GM19043 (cell line): ENCODE results near the gene SGTA.
"Not testable (repeated sequence)": the region's sequence is repeated elsewhere in the genome, so short reads cannot be mapped to it uniquely, and the experiment has no call there.

Experiments
- ATAC-seq: cut with Tn5 transposase; IDR thresholded peaks from one replicate; pipeline ENCODE4 v1.9.1; 2021; ENCODE audit warnings: low read depth; ENCODE audit not compliant: unreplicated experiment

The SGTA gene

DNA sequence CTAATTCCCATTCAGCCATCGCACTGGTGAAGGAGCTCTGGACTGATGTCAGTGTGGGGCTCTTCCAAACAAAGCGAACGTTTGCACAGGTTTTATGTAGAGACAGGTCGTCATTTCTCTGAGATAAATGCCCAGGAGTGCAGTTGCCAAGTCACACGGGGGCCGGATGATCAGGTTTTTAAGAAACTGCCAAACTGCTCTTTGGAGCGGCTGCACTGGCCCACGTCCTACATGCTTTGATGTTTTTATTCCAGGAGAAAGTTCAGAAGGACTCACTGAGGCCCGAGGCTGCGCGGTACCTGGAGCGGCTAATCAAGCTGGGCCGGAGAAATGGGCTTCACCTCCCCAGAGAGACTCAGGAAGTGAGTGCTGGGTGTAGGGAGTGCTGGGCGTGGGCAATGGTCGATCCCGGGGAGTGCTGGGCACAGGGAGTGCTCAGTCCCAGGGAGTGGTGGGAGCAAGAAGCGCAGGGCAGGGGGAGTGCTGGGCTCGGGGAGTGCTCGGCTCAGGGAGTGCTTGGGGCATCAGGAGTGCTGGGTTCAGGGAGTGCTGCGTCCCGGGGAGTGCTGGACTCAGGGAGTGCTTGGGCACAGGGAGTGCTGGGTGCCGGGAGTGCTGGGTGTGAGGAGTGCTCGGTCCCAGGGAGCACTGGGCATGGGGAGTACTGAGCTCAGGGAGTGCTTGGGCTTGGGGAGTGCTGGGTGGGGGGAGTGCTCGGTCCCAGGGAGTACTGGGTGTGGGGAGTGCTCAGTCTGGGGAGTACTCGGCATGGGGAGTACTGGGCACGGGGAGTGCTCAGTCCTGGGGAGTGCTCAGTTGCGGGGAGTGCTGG is 13.0 kb upstream of the SGTA start:
- ATAC-seq: no peak

DNA sequence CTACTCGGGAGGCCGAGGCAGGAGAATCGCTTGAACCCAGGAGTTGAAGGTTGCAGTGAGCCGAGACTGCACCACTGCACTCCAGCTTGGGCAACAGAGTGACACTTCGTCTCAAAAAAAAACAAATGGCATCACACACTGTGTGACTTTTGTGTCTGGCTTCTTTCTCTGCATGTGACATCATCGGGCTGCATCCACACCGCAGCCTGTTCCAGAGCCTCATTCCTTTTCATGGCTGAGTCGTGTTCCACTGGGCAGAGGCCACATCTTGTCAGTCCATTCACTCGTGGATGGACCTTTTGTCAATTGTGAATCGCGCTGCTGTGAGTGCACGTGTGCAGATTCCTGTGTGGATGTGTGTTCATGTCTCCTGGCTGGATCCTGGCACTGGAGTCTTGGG is 10.5 kb upstream of the SGTA start:
- no peak for ATAC-seq

DNA sequence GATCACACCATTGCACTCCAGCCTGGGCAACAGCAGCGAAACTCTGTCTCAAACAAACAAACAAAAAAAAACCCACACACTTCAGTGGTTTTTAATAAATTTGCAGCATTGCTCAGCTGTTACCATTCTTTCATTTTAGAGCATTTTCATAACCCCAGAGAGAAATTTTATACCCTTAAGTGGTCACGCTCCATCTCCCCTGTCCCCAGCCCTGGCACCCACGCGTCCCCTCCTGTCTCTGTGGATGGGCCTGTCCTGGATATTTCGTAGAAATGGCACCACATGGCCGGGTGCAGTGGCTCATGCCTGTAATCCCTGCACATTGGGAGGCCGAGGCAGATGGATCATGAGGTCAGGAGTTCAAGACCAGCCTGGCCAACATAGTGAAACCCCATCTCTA is 10.1 kb upstream of the SGTA start:
- ATAC-seq: no peak

DNA sequence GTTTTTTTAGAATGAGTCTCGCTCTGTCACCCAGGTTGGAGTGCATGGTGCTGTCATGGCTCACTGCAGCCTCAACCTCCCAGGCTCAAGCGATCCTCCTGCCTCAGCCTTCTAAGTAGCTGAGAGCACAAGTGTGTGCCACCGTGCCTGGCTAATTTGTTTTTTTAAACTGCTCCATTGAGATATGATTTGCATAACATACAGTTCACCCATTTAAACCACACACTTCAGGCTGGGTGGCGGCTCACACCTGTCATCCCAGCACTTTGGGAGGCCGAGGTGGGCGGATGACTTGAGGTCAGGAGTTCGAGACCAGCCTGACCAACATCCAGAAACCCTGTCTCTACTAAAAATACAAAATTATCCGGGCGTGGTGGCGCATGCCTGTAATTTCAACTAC is 9.6 kb upstream of the SGTA start:
- not testable (repeated sequence) for ATAC-seq

DNA sequence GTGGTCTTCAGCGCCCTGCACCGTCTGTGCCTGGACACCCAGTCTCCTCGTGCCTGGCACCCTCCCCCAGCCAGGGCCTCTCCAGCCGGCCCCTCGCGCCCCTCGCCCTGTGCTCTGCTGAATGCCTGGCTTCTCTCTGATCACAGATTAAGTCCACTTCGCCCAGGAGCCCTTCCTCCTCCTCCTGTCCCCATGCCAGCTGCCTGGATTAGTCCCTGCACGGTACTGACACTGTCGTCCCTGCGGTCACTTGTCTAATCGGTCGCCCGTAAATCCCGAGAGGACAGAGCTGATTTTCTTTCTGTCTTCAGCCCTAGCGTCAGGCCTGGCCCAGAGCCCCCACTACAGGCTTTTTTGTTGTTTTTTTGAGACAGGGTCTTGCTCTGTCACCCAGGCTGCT is 8.8 kb upstream of the SGTA start:
- ATAC-seq: no peak

DNA sequence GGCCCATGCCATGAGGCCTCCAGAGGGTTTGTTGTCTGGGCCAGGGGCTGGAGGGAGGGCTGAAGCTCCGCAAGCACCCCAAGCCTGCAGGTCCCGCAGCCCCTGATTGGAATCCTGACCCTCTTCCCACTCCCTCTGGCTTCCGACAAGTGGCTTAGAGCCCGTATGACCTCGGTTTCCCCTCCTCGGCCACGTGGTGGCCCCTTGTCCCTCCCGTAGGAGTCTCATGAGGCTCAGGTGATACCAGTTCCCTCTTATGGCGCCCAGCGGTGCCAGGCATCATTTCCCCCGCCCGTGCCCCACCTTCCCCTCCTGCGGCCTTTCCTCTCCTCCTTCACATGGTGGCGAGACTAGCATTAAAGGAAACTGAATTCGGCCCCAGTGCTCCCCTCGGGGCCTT is 8.4 kb upstream of the SGTA start:
- ATAC-seq: no peak

DNA sequence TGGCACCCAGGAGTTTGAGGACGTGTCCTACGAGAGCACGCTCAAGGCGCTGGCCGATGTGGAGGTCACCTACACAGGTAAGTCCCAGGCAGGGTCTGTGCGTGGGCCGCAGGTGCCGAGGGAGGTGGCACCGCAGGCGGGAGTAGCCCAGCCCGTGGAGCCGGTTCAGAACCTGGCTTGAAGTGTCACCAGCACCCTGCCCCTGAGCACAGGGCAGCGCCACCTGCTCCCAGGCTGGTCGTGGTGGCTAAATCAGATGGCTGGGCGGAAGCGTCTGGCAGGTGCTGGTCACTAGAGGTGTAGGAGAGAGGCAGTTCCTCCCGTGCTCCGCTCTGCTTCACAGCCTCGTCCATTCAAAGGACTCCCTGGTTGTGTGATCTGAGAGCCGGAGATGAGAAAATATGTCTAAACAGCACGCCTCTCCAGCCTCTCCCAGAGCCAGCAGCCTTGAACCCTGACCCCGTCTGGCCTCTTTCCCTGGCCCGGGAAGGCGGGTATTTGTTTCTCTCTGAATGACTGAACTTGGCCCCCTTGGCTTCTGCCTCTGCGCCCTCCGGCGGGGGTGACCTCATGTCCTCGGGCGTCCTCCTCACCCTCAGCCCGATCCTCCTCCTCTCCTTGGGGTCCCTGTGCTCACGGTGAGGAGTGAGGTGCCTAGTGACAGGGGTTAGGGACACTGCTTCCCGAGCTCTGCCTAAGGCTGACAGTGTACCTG is 7.6 kb upstream of the SGTA start:
- no peak for ATAC-seq

DNA sequence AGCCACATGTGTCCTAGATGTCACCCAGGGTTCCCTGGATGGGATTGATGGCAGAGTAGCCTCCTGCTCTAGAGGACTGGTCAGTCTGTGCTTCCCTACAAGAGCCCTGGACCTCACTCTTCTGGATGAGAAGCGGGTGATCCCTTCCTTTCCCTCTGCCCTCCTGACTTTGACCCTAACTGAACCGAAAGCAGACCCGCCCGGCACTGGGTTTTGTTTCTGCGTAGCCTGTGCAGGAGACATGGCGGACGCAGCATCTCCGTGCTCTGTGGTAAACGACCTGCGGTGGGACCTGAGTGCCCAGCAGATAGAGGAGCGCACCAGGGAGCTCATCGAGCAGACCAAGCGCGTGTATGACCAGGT is 7.1 kb upstream of the SGTA start:
- no peak for ATAC-seq

DNA sequence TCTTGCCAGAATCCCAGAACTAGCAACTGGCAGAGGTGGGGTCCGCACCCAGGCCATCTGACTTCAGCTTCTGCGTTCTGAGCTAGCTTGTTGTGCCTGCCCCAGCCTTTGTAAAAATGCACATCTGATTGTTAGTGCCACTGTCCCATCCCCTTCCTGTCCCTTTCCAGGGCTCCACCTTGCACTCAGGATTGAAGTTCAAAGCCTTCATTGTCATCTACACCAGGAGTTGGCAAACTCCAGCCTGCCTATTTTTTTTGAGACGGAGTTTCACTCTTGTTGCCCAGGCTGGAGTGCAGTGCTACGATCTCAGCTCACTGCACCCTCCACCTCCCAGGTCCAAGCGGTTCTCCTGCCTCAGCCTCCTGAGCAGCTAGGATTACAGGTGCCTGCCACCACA is 5.2 kb upstream of the SGTA start:
- ATAC-seq: no peak

DNA sequence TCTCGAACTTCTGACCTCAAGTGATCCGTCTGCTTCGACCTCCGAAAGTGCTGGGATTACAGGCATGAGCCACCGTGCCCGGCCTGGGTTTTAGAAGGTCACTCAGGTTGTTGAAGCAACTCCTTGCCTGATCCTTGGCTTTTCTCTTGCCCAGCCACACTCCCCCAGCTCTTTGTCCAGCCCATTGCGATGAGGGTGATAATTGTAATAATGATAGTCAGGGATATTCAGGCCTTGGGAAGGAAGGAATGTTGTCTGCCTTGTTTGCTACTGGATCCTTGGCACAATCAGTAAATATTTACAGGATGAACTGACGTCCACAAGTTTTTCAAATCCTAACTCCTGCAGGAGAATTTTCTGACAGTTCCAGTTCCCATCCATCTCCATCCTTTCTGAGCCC is 4.0 kb upstream of the SGTA start:
- ATAC-seq: no peak

DNA sequence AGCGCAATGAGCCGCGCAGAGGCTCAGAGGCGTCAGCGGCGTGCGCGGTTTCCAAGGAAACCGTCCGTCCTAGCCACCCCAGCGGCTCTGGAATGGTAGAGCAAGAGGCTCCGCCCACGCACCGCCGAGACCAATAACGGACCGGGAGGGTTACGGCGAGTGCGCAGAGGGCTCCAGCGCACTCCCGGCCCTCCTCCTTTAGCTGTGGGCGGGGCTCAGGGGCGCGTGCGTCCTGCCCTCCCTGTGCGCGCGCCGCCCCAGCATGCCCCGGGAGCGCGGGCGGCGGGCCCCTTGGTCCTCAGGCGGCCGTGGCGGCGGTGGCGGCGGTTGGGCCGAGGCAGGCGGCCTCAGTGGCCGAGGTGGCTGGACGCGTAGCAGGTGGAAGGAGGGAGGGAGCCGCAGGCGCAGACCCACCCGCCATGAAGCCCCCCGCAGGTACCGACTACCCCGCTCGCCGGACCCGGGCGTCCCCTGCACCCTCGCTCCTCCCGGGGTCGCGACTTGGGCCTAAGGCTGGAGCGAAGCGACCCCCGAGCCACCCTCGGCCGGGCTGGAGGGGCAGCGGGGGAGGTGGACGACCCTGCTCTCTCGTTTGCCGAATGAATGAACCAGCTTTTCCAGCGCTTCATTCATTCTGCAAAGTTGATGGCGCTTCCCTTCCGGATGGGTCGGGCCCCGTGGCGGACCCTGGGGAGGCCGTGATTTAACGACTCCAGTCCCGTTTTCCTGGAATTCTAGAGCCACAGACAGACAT is 2.3 kb upstream of the SGTA start, which contains the start of gene THOP1:
THOP1 (plus strand) TSS at position 260 of the 754 bp plus-strand sequence; CDS start at position 420, 160 bp downstream.
- peak; percentile 74 for ATAC-seq

DNA sequence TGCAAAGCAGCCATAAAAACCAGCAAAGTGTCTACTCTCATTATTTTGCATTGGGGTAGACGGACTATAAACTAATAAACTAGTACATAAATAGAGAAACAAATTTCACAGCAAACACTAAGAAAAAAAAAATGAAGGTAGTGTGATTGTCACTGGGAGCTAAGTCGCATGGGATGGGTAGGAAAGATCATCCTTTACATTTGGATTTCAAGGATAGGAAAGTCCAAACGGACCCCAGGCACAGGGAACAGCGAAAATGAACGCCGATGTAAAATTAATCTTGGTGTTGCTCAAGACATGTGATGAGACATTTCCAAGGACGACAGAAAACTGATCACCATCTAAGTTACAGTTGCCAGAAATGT is 690 bp upstream of the SGTA start:
- ATAC-seq: no peak

DNA sequence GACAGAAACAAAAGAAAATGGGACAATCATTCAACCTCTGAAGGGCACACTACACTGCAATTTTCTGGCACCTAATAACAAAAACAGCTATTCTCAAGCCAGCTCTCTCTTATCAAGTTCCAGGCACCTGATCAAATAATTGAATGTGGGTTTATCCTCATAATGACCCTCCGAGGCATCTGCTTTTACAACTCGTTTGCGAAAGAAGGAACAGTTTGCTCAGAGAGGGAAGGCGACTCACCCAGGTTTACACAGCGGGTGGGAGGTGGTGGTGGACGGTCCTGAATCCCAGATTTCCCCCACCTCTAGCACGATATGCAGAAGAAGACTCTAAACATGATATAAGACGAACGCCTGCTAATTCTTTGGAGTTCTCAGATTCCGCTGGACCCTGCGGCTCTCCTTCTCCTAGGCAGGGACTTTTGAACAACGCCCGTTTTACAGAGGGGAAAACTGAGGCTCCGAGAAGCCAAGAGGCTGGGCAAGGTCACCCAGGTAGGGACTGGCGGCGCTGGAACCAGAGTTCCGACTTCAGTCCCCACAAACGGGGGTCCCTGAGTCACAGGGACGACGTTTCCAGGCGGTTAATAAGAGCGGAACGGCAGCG is 641 bp downstream of the SGTA start:
- ATAC-seq: no peak

DNA sequence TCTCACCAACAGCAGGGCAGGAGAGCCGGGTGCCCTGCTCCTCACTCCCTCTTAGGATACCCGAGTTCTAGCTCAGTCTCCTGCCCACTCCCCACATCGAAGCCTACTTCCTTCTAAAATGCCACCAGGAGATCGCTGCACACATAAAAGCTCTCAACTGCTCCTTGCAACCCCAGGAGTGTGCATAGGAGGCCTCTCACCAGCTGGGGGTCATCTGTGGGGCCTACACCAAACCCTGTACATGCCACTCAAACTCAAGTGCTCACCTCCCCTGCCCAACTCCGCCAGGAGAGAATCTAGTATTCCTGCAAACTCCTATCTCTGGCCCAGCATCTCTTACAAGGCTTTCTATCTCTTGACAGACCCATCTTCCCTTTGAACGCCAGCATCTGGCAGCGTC is 2.8 kb downstream of the SGTA start:
- ATAC-seq: no peak

DNA sequence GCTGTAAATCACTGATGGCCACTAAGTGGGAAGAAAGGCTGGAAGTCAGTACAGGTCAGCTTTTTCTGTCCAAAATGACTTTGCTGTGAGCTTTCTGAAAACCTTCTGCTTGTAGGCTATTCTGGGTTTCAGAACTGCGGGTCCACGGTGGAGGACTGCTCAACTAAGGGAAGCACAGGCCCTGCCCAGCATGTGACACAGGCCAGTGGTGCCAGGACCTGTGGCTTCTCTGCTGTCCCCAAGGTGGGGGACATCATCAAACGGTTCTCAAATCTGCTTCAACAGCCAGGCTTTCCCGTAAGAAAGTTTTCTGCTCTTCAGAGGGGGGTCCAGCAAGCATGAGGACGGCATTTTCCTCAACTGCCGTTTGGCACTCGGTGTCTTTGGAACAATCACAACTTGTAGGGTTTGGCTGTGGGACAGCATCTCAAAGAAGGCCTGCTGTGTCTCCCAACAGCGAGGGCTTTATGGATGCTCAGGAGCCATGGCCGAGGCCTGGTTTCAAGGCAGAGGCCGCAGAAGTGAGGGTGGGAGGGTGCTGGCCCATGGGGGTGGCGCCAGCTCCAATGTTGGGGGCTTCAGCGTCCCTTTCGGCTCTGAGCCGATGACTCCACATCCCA is 3.8 kb downstream of the SGTA start:
- no peak for ATAC-seq

DNA sequence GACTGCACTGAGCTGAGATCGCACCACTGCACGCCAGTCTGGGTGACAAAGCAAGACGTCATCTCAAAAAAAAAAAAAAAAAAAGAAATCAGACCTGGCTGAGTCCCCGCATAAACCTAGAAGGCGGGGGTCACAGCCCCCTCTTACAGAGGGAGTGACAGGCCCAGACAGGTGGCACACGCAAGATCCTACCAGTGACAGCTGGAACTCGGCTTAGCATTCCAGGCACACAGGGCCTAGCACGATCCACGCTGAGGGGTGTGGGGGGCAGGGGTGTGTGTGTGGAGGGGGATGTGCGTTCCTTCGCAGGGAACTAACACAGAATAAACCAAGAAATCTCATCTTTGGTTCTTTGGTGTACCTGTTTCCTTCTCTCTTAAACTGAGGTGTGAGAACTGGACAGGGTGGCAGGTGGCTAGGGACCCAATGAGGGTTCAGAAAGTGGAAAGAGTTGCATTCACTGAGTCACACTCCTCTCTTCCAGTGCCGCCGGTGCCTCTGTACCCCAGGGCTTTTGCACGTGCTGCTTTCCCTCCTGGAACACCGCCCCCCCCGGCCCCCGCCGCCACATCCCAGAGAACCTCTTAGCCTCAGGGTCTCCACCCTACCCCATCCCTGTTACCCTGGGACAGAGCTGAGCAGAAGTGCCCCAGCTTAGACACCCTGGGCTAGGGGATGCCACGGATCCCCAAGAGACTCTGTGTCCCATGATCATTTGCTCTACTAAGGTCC is 5.0 kb downstream of the SGTA start:
- no peak for ATAC-seq

DNA sequence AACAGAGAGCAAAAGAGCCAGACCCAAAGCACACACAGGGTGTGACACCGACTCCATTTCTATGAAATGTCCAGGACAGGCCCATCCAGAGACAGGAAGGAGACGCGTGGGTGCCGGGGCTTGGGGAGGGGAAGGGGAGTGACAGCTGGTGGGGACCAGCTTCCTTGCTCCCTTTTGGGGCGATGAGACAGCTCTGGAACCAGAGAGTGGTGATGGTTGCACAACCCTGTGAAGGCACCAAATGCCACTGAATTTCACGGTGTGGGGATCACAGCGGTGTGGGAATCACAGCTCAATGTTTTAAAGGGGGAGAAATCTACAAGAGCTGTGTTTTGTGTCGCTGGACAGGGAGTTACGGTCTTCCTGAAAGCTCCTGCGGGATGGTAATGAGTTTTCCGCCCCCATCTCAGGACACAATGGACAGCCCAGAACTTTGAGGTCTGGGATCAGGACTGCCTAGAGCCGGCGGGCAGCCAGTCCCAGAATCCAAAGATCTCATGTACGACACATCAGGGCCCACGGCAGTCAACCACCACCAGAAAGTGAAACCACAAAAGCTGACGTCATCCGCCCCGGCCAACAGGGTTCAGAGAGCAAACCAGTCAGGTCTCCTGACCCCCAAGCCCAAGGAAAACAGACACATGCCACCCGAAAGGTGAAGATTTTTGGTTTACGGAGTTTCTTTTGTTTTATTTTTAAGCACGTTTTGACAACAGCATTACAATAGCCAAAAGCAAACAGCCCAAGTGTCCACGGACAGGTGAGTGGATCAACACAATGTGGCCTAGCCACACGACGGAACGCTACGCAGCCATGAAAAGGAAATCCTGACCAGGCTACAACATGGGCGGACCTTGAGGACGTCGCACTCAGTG is 7.3 kb downstream of the SGTA start:
- ATAC-seq: no peak

DNA sequence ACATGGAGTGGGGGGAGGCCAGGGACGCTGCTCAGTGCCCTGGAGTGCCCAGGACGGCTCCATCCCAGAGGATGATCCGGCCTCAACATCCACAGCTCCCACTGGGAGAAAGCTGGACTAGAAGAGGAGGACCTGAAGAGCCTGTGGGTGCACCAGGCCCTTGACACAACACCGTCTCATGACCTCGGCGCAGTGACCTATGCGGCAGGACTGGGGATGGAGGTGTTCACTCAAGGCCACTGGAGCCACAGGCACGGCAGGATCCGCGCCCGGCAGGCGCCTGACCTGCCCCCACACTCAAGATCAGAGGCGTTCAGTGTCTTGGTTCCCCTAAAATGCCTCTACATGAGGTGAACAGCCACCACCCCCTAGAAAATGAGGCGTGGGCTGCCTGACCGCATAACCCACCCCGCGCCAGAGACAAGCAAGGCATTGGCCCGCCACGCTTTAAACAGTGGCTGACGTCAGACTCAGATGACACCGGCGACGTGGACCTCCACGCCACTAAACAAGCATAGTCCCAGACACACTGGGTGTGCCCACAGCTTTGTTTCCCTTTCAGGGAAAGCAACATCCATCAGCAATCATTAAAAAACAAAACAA is 8.0 kb downstream of the SGTA start:
- ATAC-seq: no peak
